G401.6 (cell line): ENCODE measurements around the gene PGLYRP2.

ENCODE experiments used
- FAIRE-seq: peaks from 2 replicates; lab custom pipeline; 2012; peaks lifted over from hg19 to GRCh38; lab: Jason Lieb, UNC

The PGLYRP2 gene

GRCh38 chr19:15425321-15425950, 53.9 kb downstream of the PGLYRP2 start:
- FAIRE-seq, result no peak

- FAIRE-seq, result no peak
These were observed 54.5 kb downstream of the PGLYRP2 start for GRCh38 chr19:15424692-15425272.

- FAIRE-seq, result no peak
These were observed 55.2 kb downstream of the PGLYRP2 start for GRCh38 chr19:15424121-15424520.

- no peak for FAIRE-seq
These were observed 56.2 kb downstream of the PGLYRP2 start for GRCh38 chr19:15423130-15423529.

- no peak for FAIRE-seq
These were observed 56.8 kb downstream of the PGLYRP2 start for GRCh38 chr19:15422296-15423075.

- no peak for FAIRE-seq
These were observed 57.5 kb downstream of the PGLYRP2 start for GRCh38 chr19:15421721-15422260.

GRCh38 chr19:15421136-15421695, 58.1 kb downstream of the PGLYRP2 start:
- FAIRE-seq, result no peak

- no peak for FAIRE-seq
These were observed 59.8 kb downstream of the PGLYRP2 start for GRCh38 chr19:15419413-15420025.
